Pons (tissue), 1 donor: ENCODE measurements around the gene HTT-AS.
A peak's percentile ranks its signal among the peaks of the same experiment; 100 is the strongest.
"Not testable (repeated sequence)": the region's sequence is repeated elsewhere in the genome, so short reads cannot be mapped to it uniquely, and the experiment has no call there.

Experiments used
- DNase-seq: peaks from one replicate; pipeline ENCODE4 v3.0.0-alpha.2; 2016; ENCODE audit warnings: low spot score

Gene HTT-AS

GRCh38 chr4:3051141-3051897 lies 23.0 kb downstream of the HTT-AS start:
- DNase-seq, result not testable (repeated sequence)

- peak; percentile 72 for DNase-seq
These were observed 26.7 kb downstream of the HTT-AS start for GRCh38 chr4:3047464-3048286.

GRCh38 chr4:3046623-3047022 lies 27.7 kb downstream of the HTT-AS start:
- DNase-seq, result no peak

GRCh38 chr4:3046162-3046561 lies 28.2 kb downstream of the HTT-AS start:
- no peak for DNase-seq

GRCh38 chr4:3044870-3045819 lies 29.2 kb downstream of the HTT-AS start:
- peak; percentile 34 for DNase-seq

- no peak for DNase-seq
These were observed 30.9 kb downstream of the HTT-AS start for GRCh38 chr4:3043282-3044020.

- DNase-seq, result no peak
These were observed 32.1 kb downstream of the HTT-AS start for GRCh38 chr4:3042226-3042625.

GRCh38 chr4:3041192-3042142 lies 32.9 kb downstream of the HTT-AS start:
- DNase-seq, result no peak

GRCh38 chr4:3040452-3041191 lies 33.7 kb downstream of the HTT-AS start:
- DNase-seq, result no peak

- DNase-seq, result no peak
These were observed 34.5 kb downstream of the HTT-AS start for GRCh38 chr4:3039706-3040366.

GRCh38 chr4:3037957-3038461 lies 36.3 kb downstream of the HTT-AS start:
- no peak for DNase-seq

GRCh38 chr4:3036131-3036952 lies 38.0 kb downstream of the HTT-AS start:
- no peak for DNase-seq

- DNase-seq, result no peak
These were observed 38.7 kb downstream of the HTT-AS start for GRCh38 chr4:3035674-3036073.

- DNase-seq, result no peak
These were observed 39.1 kb downstream of the HTT-AS start for GRCh38 chr4:3035249-3035648.

- DNase-seq, result no peak
These were observed 40.1 kb downstream of the HTT-AS start for GRCh38 chr4:3034231-3034630.

GRCh38 chr4:3031357-3032082 lies 42.8 kb downstream of the HTT-AS start:
- no peak for DNase-seq
